H9 (cell line): ENCODE results near the gene NTSR1. TPM values are rescaled to one million over a fixed set of nuclear protein-coding genes. Genes with fewer than 3 reads are reported as not detected.

ENCODE experiments used
- DNase-seq: peaks from one replicate; pipeline ENCODE4 v3.0.0-alpha.2; 2017
- H2AFZ ChIP-seq: one replicate; pipeline ENCODE4 v1.6.1; 2013; ENCODE audit warnings: mild to moderate bottlenecking, low read length, control low read depth, moderate library complexity
- H2AK5ac ChIP-seq: 2 replicates; pipeline ENCODE4 v1.6.1; 2013; ENCODE audit warnings: low read length, control low read depth, mixed read lengths; ENCODE audit not compliant: insufficient read length
- H2BK120ac ChIP-seq: one replicate; pipeline ENCODE4 v1.6.1; 2013; ENCODE audit warnings: low read depth, mild to moderate bottlenecking, low read length, control low read depth, inconsistent platforms; ENCODE audit not compliant: poor library complexity, severe bottlenecking
- H2BK12ac ChIP-seq: 2 replicates; pipeline ENCODE4 v1.6.1; 2013; ENCODE audit warnings: low read length, control low read depth, mixed read lengths, low read depth; ENCODE audit not compliant: insufficient read length
- H2BK15ac ChIP-seq: 2 replicates; pipeline ENCODE4 v1.6.1; 2013; ENCODE audit warnings: low read depth, low read length, control low read depth
- H2BK20ac ChIP-seq: one replicate; pipeline ENCODE4 v1.6.1; 2013; ENCODE audit warnings: low read depth, mild to moderate bottlenecking, low read length, control low read depth, inconsistent platforms; ENCODE audit not compliant: poor library complexity, severe bottlenecking
- H2BK5ac ChIP-seq: 2 replicates; pipeline ENCODE4 v1.6.1; 2013; ENCODE audit warnings: low read length, control low read depth, mixed read lengths; ENCODE audit not compliant: insufficient read length
- H3K14ac ChIP-seq: 2 replicates; pipeline ENCODE4 v1.6.1; 2013; ENCODE audit warnings: low read length, control low read depth; ENCODE audit not compliant: insufficient read depth
- H3K18ac ChIP-seq: 2 replicates; pipeline ENCODE4 v1.6.1; 2013; ENCODE audit warnings: low read depth, mild to moderate bottlenecking, mixed read lengths, low read length, control low read depth; ENCODE audit not compliant: insufficient read length
- H3K23ac ChIP-seq: 2 replicates; pipeline ENCODE4 v1.6.1; 2013; ENCODE audit warnings: low read length, control low read depth, mixed read lengths, low read depth; ENCODE audit not compliant: insufficient read length
- H3K23me2 ChIP-seq: 2 replicates; pipeline ENCODE4 v1.6.1; 2013; ENCODE audit warnings: low read depth, mild to moderate bottlenecking, mixed read lengths, low read length, control low read depth; ENCODE audit not compliant: insufficient read length, poor library complexity, severe bottlenecking
- H3K27ac ChIP-seq: 2 replicates; pipeline ENCODE4 v1.5.1; 2013; ENCODE audit warnings: low read length, control low read depth, mixed read lengths, low read depth; ENCODE audit not compliant: insufficient read length
- H3K27me3 ChIP-seq: 2 replicates; pipeline ENCODE4 v1.6.1; 2013; ENCODE audit warnings: low read length, control low read depth, inconsistent platforms; ENCODE audit not compliant: insufficient read depth
- H3K4ac ChIP-seq: 2 replicates; pipeline ENCODE4 v1.6.1; 2013; ENCODE audit warnings: low read depth, mild to moderate bottlenecking, control low read depth, inconsistent platforms, low read length, moderate library complexity
- H3K4me1 ChIP-seq: 2 replicates; pipeline ENCODE4 v1.6.1; 2013; ENCODE audit warnings: low read length, control low read depth, inconsistent platforms; ENCODE audit not compliant: insufficient read depth
- H3K4me2 ChIP-seq: 2 replicates; pipeline ENCODE4 v1.6.1; 2013; ENCODE audit warnings: low read length, control low read depth, mixed read lengths; ENCODE audit not compliant: insufficient read length, insufficient read depth
- H3K56ac ChIP-seq: 2 replicates; pipeline ENCODE4 v1.6.1; 2013; ENCODE audit warnings: low read depth, mild to moderate bottlenecking, mixed read lengths, low read length, control low read depth; ENCODE audit not compliant: insufficient read length
- H3K79me1 ChIP-seq: 2 replicates; pipeline ENCODE4 v1.6.1; 2013; ENCODE audit warnings: low read depth, mild to moderate bottlenecking, moderate library complexity, low read length, control low read depth, inconsistent platforms; ENCODE audit not compliant: insufficient read depth, poor library complexity, severe bottlenecking
- H3K79me2 ChIP-seq: 2 replicates; pipeline ENCODE4 v1.6.1; 2013; ENCODE audit warnings: low read length, control low read depth, inconsistent platforms; ENCODE audit not compliant: insufficient read depth
- H3K9ac ChIP-seq: 2 replicates; pipeline ENCODE4 v1.6.1; 2013; ENCODE audit warnings: low read length, control low read depth, mixed read lengths; ENCODE audit not compliant: insufficient read length; ENCODE audit errors: extremely low read depth
- H3K9me3 ChIP-seq: one replicate; pipeline ENCODE4 v1.6.1; 2013; ENCODE audit warnings: low read depth, low read length, inconsistent platforms; ENCODE audit not compliant: control insufficient read depth
- H3T11ph ChIP-seq: one replicate; pipeline ENCODE4 v1.6.1; 2013; ENCODE audit warnings: mild to moderate bottlenecking, low read length, control low read depth, inconsistent platforms
- H4K20me1 ChIP-seq: one replicate; pipeline ENCODE4 v1.6.1; 2013; ENCODE audit not compliant: control insufficient read depth, insufficient read length, insufficient read depth
- H4K5ac ChIP-seq: 2 replicates; pipeline ENCODE4 v1.6.1; 2013; ENCODE audit warnings: low read depth, mild to moderate bottlenecking, mixed read lengths, low read length, control low read depth; ENCODE audit not compliant: insufficient read length
- H4K8ac ChIP-seq: replicated peaks from 2 replicates; pipeline ENCODE4 v1.6.1; 2013; ENCODE audit warnings: low read length, control low read depth, mixed read lengths, low read depth; ENCODE audit not compliant: insufficient read length
- H4K91ac ChIP-seq: 2 replicates; pipeline ENCODE4 v1.6.1; 2013; ENCODE audit warnings: low read depth, mild to moderate bottlenecking, moderate library complexity, mixed read lengths, low read length, control low read depth; ENCODE audit not compliant: insufficient read length
- H3K27ac Mint-ChIP-seq, 3 experiments: 2 replicates in 2 of 3; 3 replicates in 1 of 3; pipeline ENCODE4 v1.8.0; 2020 to 2021; ENCODE audit warnings: mixed read lengths in 3 of 3, mild to moderate bottlenecking in 1 of 3, moderate library complexity in 1 of 3
- H3K27me3 Mint-ChIP-seq: 2 replicates; pipeline ENCODE4 v1.8.0; 2021; ENCODE audit warnings: low read depth, mild to moderate bottlenecking, moderate library complexity, mixed read lengths
- H3K36me3 Mint-ChIP-seq, 3 experiments: 2 replicates in 2 of 3; 3 replicates in 1 of 3; pipeline ENCODE4 v1.8.0; 2020 to 2021; ENCODE audit warnings: low read depth in 3 of 3, mixed read lengths in 3 of 3; ENCODE audit not compliant: insufficient read depth in 1 of 3
- H3K4me1 Mint-ChIP-seq, 2 experiments: 2 replicates each; pipeline ENCODE4 v1.8.0; 2020; ENCODE audit warnings: mixed read lengths in 2 of 2
- H3K4me3 Mint-ChIP-seq, 2 experiments: 2 replicates in 1 of 2; 3 replicates in 1 of 2; pipeline ENCODE4 v1.8.0; 2020 to 2021; ENCODE audit warnings: mild to moderate bottlenecking in 2 of 2, mixed read lengths in 2 of 2, moderate library complexity in 1 of 2
- H3K9me3 Mint-ChIP-seq, 2 experiments: 2 replicates in 1 of 2; 3 replicates in 1 of 2; pipeline ENCODE4 v1.8.0; 2020; ENCODE audit warnings: mild to moderate bottlenecking in 2 of 2, mixed read lengths in 2 of 2, moderate library complexity in 1 of 2
- CTCF ChIP-seq: fragments of 200-600 bp; sonication (generic); conservative IDR thresholded peaks from 3 replicates; pipeline ENCODE4 v1.8.0; 2021; ENCODE audit warnings: antibody characterized with exemption, mild to moderate bottlenecking
- WGBS: extraction: QIAGEN DNeasy Blood & Tissue Kit; methylation state at CpG from one replicate; pipeline ENCODE4 v1.1.7; 2013; ENCODE audit warnings: missing lambda C conversion rate, low lambda C conversion rate, mixed read lengths; ENCODE audit not compliant: insufficient read length; ENCODE audit errors: extremely low coverage; 5-methylcytosine and 5-hydroxymethylcytosine counted together
- total RNA-seq: library from RNA; stranded (reverse); gene quantifications from 2 replicates; pipeline ENCODE4 v1.2.1, GENCODE V29; 2021

NTSR1 gene
- total RNA-seq, 1 experiment from 2014 or later, result 0.11 TPM

- no peak overlapping the region for H3K4me2 ChIP-seq
- Mint-ChIP-seq H3K4me3 (no peak overlapping the region), H3K4me1 (peaks cover 0 to 3% of the 10 kb centered on the region in 2 experiments; a peak in 2 of 4 replicates), H3K27me3 (peaks cover 2% of the 10 kb centered on the region), H3K36me3 (peaks cover 0 to 2% (median 0%) of the 10 kb centered on the region in 3 experiments; a peak in 1 of 7 replicates), H3K27ac (no peak overlapping the region), H3K9me3 (no peaks in the 10 kb centered on the region)
- no CpG with 5 or more reads among the region's 15 CpGs for WGBS
- no peak for TF ChIP-seq CTCF
- H4K8ac ChIP-seq, result no peak overlapping the region
- H3K4me1 ChIP-seq, result no peaks in the 10 kb centered on the region
- no peak overlapping the region for H4K91ac ChIP-seq
- no peak for DNase-seq
- H3K23ac ChIP-seq, result no peak overlapping the region
- H2AK5ac ChIP-seq, result no peak overlapping the region
- H3K9me3 ChIP-seq, result no peaks in the 10 kb centered on the region
- H3K18ac ChIP-seq, result no peak overlapping the region
- H4K20me1 ChIP-seq, result no peaks in the 10 kb centered on the region
- H2AFZ ChIP-seq, result no peak overlapping the region
- no peaks in the 10 kb centered on the region for H3K79me2 ChIP-seq
- H2BK15ac ChIP-seq, result no peak overlapping the region
- no peak overlapping the region for H2BK120ac ChIP-seq
- no peak overlapping the region for H3K14ac ChIP-seq
- H3K56ac ChIP-seq, result no peak overlapping the region
- no peak overlapping the region for H4K5ac ChIP-seq
- H3T11ph ChIP-seq, result no peak overlapping the region
- no peaks in the 10 kb centered on the region for H3K79me1 ChIP-seq
- no peak overlapping the region for H2BK12ac ChIP-seq
- no peak overlapping the region for H2BK5ac ChIP-seq
- no peaks in the 10 kb centered on the region for H3K23me2 ChIP-seq
- H3K27me3 ChIP-seq, result no peaks in the 10 kb centered on the region
- H2BK20ac ChIP-seq, result no peak overlapping the region
- H3K27ac ChIP-seq, result no peak overlapping the region
- H3K9ac ChIP-seq, result no peak overlapping the region
- no peak overlapping the region for H3K4ac ChIP-seq
Measured at GRCh38 chr20:62671765-62672164, 36.9 kb upstream of the NTSR1 start.
